HL-60 (cell line): Measurements from ENCODE around the gene L3MBTL3.

ENCODE experiments used
- DNase-seq, 2 experiments: peaks; one replicate each; pipeline ENCODE4 v3.0.0-alpha.2; 2010 to 2020; ENCODE audit warnings: low read depth in 1 of 2, low spot score in 1 of 2
- H3K27ac ChIP-seq: fragments of 250-450 bp; sonication (Bioruptor Pico); replicated peaks from 2 replicates; pipeline ENCODE4 v1.5.1; 2020; ENCODE audit warnings: mild to moderate bottlenecking, moderate library complexity
- H3K27me3 ChIP-seq: fragments of 250-450 bp; sonication (Bioruptor Pico); 2 replicates; pipeline ENCODE4 v1.5.1; 2021; ENCODE audit warnings: mild to moderate bottlenecking, moderate library complexity; ENCODE audit not compliant: insufficient read depth, poor library complexity, severe bottlenecking
- H3K4me3 ChIP-seq: replicated peaks from 2 replicates; pipeline ENCODE4 v1.5.1; 2011; ENCODE audit warnings: mild to moderate bottlenecking, control low read depth, low read length; ENCODE audit not compliant: insufficient read depth
- CTCF ChIP-seq: IDR thresholded peaks from one replicate; pipeline ENCODE4 v1.5.1; 2011; ENCODE audit warnings: low read length, control low read depth, inconsistent platforms; ENCODE audit not compliant: insufficient read depth
- GABPA ChIP-seq: IDR thresholded peaks from 2 replicates; pipeline ENCODE4 v1.6.1; 2012; ENCODE audit warnings: low read depth
- POLR2AphosphoS5 ChIP-seq: IDR thresholded peaks from 2 replicates; pipeline ENCODE4 v1.6.1; 2012; ENCODE audit warnings: low read depth
- SPI1 ChIP-seq: IDR thresholded peaks from 2 replicates; pipeline ENCODE4 v1.6.1; 2012; ENCODE audit warnings: low read depth, mild to moderate bottlenecking, borderline replicate concordance
- TF ChIP-seq, protein P1 (sequence below): IDR thresholded peaks from 2 replicates; pipeline ENCODE4 v1.6.1; 2012; ENCODE audit warnings: low read depth; ENCODE audit not compliant: insufficient replicate concordance

The L3MBTL3 gene

GRCh38 chr6:130035211-130035610 lies 16.8 kb downstream of the L3MBTL3 start:
- H3K4me3 ChIP-seq: no peak overlapping the region
- DNase-seq: no peak
- TF ChIP-seq, protein P1, sequence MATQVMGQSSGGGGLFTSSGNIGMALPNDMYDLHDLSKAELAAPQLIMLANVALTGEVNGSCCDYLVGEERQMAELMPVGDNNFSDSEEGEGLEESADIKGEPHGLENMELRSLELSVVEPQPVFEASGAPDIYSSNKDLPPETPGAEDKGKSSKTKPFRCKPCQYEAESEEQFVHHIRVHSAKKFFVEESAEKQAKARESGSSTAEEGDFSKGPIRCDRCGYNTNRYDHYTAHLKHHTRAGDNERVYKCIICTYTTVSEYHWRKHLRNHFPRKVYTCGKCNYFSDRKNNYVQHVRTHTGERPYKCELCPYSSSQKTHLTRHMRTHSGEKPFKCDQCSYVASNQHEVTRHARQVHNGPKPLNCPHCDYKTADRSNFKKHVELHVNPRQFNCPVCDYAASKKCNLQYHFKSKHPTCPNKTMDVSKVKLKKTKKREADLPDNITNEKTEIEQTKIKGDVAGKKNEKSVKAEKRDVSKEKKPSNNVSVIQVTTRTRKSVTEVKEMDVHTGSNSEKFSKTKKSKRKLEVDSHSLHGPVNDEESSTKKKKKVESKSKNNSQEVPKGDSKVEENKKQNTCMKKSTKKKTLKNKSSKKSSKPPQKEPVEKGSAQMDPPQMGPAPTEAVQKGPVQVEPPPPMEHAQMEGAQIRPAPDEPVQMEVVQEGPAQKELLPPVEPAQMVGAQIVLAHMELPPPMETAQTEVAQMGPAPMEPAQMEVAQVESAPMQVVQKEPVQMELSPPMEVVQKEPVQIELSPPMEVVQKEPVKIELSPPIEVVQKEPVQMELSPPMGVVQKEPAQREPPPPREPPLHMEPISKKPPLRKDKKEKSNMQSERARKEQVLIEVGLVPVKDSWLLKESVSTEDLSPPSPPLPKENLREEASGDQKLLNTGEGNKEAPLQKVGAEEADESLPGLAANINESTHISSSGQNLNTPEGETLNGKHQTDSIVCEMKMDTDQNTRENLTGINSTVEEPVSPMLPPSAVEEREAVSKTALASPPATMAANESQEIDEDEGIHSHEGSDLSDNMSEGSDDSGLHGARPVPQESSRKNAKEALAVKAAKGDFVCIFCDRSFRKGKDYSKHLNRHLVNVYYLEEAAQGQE: no peak
- no peak for TF ChIP-seq POLR2AphosphoS5
- no peak overlapping the region for H3K27ac ChIP-seq
- no peaks in the 10 kb centered on the region for H3K27me3 ChIP-seq

- no peak for DNase-seq
- Histone ChIP-seq H3K4me3 (no peak overlapping the region), H3K27me3 (no peaks in the 10 kb centered on the region), H3K27ac (no peak overlapping the region)
- TF ChIP-seq, protein P1: no peak
- TF ChIP-seq POLR2AphosphoS5 (no peak), CTCF (no peak), GABPA (no peak), SPI1 (no peak)
Measured at GRCh38 chr6:130037207-130037811, 18.9 kb downstream of the L3MBTL3 start.

- Histone ChIP-seq H3K27me3 (no peaks in the 10 kb centered on the region), H3K27ac (no peak overlapping the region), H3K4me3 (no peak overlapping the region)
- no peak for DNase-seq
- TF ChIP-seq GABPA: no peak
- no peak for TF ChIP-seq CTCF
- TF ChIP-seq, protein P1: no peak
- no peak for TF ChIP-seq POLR2AphosphoS5
Measured at GRCh38 chr6:130041594-130041993, 23.2 kb downstream of the L3MBTL3 start.
